Type B pancreatic cell (in vitro differentiated cells): ENCODE data around the gene SYT5. TPM values are rescaled to one million over a fixed set of nuclear protein-coding genes. Genes with fewer than 3 reads are reported as not detected.
"Not testable (repeated sequence)": the region's sequence is repeated elsewhere in the genome, so short reads cannot be mapped to it uniquely, and the experiment has no call there.

Experiments
- DNase-seq: peaks from one replicate; pipeline ENCODE4 v3.0.0; 2021; ENCODE audit warnings: mixed read lengths; ENCODE audit not compliant: unreplicated experiment; ENCODE audit errors: extremely low spot score
- H3K27ac Mint-ChIP-seq: 2 replicates; pipeline ENCODE4 v1.8.0; 2021; ENCODE audit warnings: mild to moderate bottlenecking, mixed read lengths
- H3K27me3 Mint-ChIP-seq: 2 replicates; pipeline ENCODE4 v1.8.0; 2021; ENCODE audit warnings: mixed read lengths
- H3K36me3 Mint-ChIP-seq: 2 replicates; pipeline ENCODE4 v1.8.0; 2021; ENCODE audit warnings: mixed read lengths
- H3K4me1 Mint-ChIP-seq: one replicate; pipeline ENCODE4 v1.8.0; 2021; ENCODE audit warnings: mixed read lengths; ENCODE audit not compliant: unreplicated experiment
- H3K4me3 Mint-ChIP-seq: 2 replicates; pipeline ENCODE4 v1.8.0; 2021; ENCODE audit warnings: mild to moderate bottlenecking, mixed read lengths
- H3K9me3 Mint-ChIP-seq: 2 replicates; pipeline ENCODE4 v1.8.0; 2021; ENCODE audit warnings: mixed read lengths
- CTCF ChIP-seq: fragments of 200-600 bp; sonication (generic); conservative IDR thresholded peaks from 2 replicates; pipeline ENCODE4 v1.5.0; 2021; ENCODE audit warnings: antibody characterized with exemption, mild to moderate bottlenecking
- total RNA-seq: library from RNA; stranded (reverse); gene quantifications from 2 replicates; pipeline ENCODE4 v1.2.1, GENCODE V29; 2021; ENCODE audit warnings: low replicate concordance

SYT5 gene
- total RNA-seq, 1 donor from 2014 or later, result 5.0 TPM

- TF ChIP-seq CTCF, result peak; percentile 66
- Mint-ChIP-seq H3K9me3 (peaks cover 15% of the 10 kb centered on the region), H3K27ac (peak overlapping the region; percentile 40)
Observed at GRCh38 chr19:55212447-55212846, 32.4 kb upstream of the SYT5 start.

GRCh38 chr19:55209693-55210472 is 29.8 kb upstream of the SYT5 start:
- TF ChIP-seq CTCF, result no peak
- peak overlapping the region; percentile 49 for H3K4me3 Mint-ChIP-seq
- no peak for DNase-seq
- H3K4me1 Mint-ChIP-seq, result peaks cover 13% of the 10 kb centered on the region
- H3K27ac Mint-ChIP-seq, result peak overlapping the region; percentile 78
- H3K27me3 Mint-ChIP-seq, result peaks cover 5% of the 10 kb centered on the region
- peaks cover 5% of the 10 kb centered on the region for H3K9me3 Mint-ChIP-seq
- H3K36me3 Mint-ChIP-seq, result no peaks in the 10 kb centered on the region

More at GRCh38 chr19:55212447-55212846, 32.4 kb upstream of the SYT5 start:
- no peak overlapping the region for H3K4me3 Mint-ChIP-seq
- peaks cover 15% of the 10 kb centered on the region for H3K4me1 Mint-ChIP-seq
- DNase-seq, result no peak
- peaks cover 4% of the 10 kb centered on the region for H3K36me3 Mint-ChIP-seq
- peaks cover 10% of the 10 kb centered on the region for H3K27me3 Mint-ChIP-seq

GRCh38 chr19:55208880-55209692 is 29.0 kb upstream of the SYT5 start, which contains the start of gene PTPRH:
PTPRH (minus strand) TSS chr19:55209501; CDS start chr19:55209433, 68 bp downstream.
- peaks cover 10% of the 10 kb centered on the region for H3K27me3 Mint-ChIP-seq
- H3K4me1 Mint-ChIP-seq, result peaks cover 13% of the 10 kb centered on the region
- H3K27ac Mint-ChIP-seq, result peak within 1 kb of the TSS; percentile 78
- H3K9me3 Mint-ChIP-seq, result peaks cover 5% of the 10 kb centered on the region
- TF ChIP-seq CTCF, result no peak
- no peak for DNase-seq
- no peaks in the 10 kb centered on the region for H3K36me3 Mint-ChIP-seq
- peak within 1 kb of the TSS; percentile 49 for H3K4me3 Mint-ChIP-seq

GRCh38 chr19:55206664-55207500 is 26.8 kb upstream of the SYT5 start:
- Mint-ChIP-seq H3K4me1 (peaks cover 13% of the 10 kb centered on the region), H3K4me3 (peak overlapping the region; percentile 83), H3K27ac (peak overlapping the region; percentile 94), H3K9me3 (no peaks in the 10 kb centered on the region), H3K36me3 (no peaks in the 10 kb centered on the region), H3K27me3 (peaks cover 18% of the 10 kb centered on the region)
- TF ChIP-seq CTCF, result no peak
- no peak for DNase-seq

GRCh38 chr19:55202199-55202598 is 22.1 kb upstream of the SYT5 start:
- not testable (repeated sequence) for H3K36me3 Mint-ChIP-seq, H3K4me1 Mint-ChIP-seq, H3K4me3 Mint-ChIP-seq, H3K27ac Mint-ChIP-seq, DNase-seq, H3K9me3 Mint-ChIP-seq
- H3K27me3 Mint-ChIP-seq, result peaks cover 30% of the 10 kb centered on the region
- peak; percentile 35 for TF ChIP-seq CTCF
